Measurements from ENCODE around the gene FLNC.

Gene FLNC

GRCh38 chr7:128844777-128845311 is 14.6 kb downstream of the FLNC start:
- no peak for DNase-seq (ENCODE audit: low read depth, low spot score)

- DNase-seq (ENCODE audit: low read depth, low spot score): no peak
Observed at GRCh38 chr7:128845475-128845874, 15.3 kb downstream of the FLNC start.

GRCh38 chr7:128845987-128846386 is 15.8 kb downstream of the FLNC start:
- DNase-seq (ENCODE audit: low read depth, low spot score): no peak

- no peak for DNase-seq (ENCODE audit: low read depth, low spot score)
Observed at GRCh38 chr7:128846781-128847444, 16.7 kb downstream of the FLNC start.

GRCh38 chr7:128847721-128848211 is 17.6 kb downstream of the FLNC start:
- DNase-seq (ENCODE audit: low read depth, low spot score): no peak

GRCh38 chr7:128848289-128849155 is 18.3 kb downstream of the FLNC start:
- no peak for DNase-seq (ENCODE audit: low read depth, low spot score)

- DNase-seq (ENCODE audit: low read depth, low spot score): no peak
Observed at GRCh38 chr7:128849156-128849515, 18.9 kb downstream of the FLNC start.

GRCh38 chr7:128849804-128850490 is 19.7 kb downstream of the FLNC start:
- no peak for DNase-seq (ENCODE audit: low read depth, low spot score)

- no peak for DNase-seq (ENCODE audit: low read depth, low spot score)
Observed at GRCh38 chr7:128852537-128853254, 22.5 kb downstream of the FLNC start.

GRCh38 chr7:128853799-128854198 is 23.6 kb downstream of the FLNC start:
- no peak for DNase-seq (ENCODE audit: low read depth, low spot score)

- no peak for DNase-seq (ENCODE audit: low read depth, low spot score)
Observed at GRCh38 chr7:128854396-128854795, 24.2 kb downstream of the FLNC start.

- DNase-seq (ENCODE audit: low read depth, low spot score): no peak
Observed at GRCh38 chr7:128855559-128855958, 25.4 kb downstream of the FLNC start.

- DNase-seq (ENCODE audit: low read depth, low spot score): no peak
Observed at GRCh38 chr7:128856001-128856718, 26.0 kb downstream of the FLNC start.

GRCh38 chr7:128858380-128859231 is 28.4 kb downstream of the FLNC start:
- no peak for DNase-seq (ENCODE audit: low read depth, low spot score)

- DNase-seq (ENCODE audit: low read depth, low spot score): no peak
Observed at GRCh38 chr7:128859232-128860157, 29.3 kb downstream of the FLNC start.

GRCh38 chr7:128860158-128861073 is 30.2 kb downstream of the FLNC start:
- DNase-seq (ENCODE audit: low read depth, low spot score): peak; percentile 24

- DNase-seq (ENCODE audit: low read depth, low spot score): no peak
Observed at GRCh38 chr7:128861957-128862570, 31.9 kb downstream of the FLNC start.

Measured in ELF-1 (cell line).